MM.1S (cell line): ENCODE measurements around the gene SLC38A10.

ENCODE experiments used
- EZH2 ChIP-seq: fragments of 300-600 bp; sonication (generic); optimal IDR thresholded peaks from 2 replicates; pipeline ENCODE3; 2017; ENCODE audit warnings: low read depth, mild to moderate bottlenecking, antibody characterized with exemption, low read length, mixed read lengths
- EZH2phosphoT487 ChIP-seq: fragments of 300-600 bp; sonication (generic); IDR thresholded peaks from 2 replicates; pipeline ENCODE4 v1.6.1; 2018; ENCODE audit warnings: antibody characterized with exemption, low read length
- TF ChIP-seq, protein P1 (sequence below): fragments of 300-600 bp; sonication (generic); IDR thresholded peaks from 2 replicates; pipeline ENCODE4 v1.5.1; 2016; ENCODE audit warnings: antibody characterized with exemption, low read length, mixed read lengths

DNA sequence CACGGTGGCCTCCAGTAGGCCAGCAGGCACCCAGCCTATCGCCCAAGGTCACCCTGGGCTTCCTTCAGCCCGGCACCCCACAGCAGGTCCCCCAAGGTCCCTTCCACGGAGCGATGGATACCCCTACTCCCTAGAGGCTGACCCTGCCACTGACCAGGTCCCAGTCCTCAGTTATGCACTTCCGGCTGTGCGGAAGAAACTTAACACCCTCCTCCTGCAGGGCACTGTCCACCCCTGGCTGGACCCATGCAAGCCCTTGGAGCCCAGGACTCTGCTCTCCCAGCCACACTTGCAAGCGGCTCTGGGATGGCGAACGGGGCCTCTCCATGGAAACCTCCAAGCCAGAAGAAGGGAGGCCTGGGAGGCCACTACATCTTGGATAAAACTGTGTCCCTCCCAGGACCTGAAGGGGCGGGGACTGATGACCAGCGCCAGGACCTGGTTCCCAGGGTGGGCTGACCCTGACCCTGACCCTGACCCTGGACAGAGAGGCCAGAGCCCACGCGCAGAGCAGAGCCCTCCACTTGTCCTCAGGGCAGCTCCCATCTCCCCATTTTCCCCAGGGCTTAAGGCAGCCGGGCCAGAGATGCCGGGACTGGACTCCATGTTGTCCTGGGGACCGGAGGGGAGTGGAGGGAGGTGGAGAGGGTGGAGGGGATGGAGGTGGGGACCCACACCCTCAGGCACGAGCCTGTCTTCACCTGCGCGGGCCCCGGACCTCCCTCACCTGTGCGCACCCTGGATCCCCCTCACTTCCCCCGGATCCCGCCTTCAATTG is 73.1 kb downstream of the SLC38A10 start:
- TF ChIP-seq, protein P1, sequence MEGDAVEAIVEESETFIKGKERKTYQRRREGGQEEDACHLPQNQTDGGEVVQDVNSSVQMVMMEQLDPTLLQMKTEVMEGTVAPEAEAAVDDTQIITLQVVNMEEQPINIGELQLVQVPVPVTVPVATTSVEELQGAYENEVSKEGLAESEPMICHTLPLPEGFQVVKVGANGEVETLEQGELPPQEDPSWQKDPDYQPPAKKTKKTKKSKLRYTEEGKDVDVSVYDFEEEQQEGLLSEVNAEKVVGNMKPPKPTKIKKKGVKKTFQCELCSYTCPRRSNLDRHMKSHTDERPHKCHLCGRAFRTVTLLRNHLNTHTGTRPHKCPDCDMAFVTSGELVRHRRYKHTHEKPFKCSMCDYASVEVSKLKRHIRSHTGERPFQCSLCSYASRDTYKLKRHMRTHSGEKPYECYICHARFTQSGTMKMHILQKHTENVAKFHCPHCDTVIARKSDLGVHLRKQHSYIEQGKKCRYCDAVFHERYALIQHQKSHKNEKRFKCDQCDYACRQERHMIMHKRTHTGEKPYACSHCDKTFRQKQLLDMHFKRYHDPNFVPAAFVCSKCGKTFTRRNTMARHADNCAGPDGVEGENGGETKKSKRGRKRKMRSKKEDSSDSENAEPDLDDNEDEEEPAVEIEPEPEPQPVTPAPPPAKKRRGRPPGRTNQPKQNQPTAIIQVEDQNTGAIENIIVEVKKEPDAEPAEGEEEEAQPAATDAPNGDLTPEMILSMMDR: no peak
- TF ChIP-seq EZH2 (no peak), EZH2phosphoT487 (no peak)
